Lower lobe of right lung (tissue), 2 donors: ENCODE measurements around the gene LYPD5. TPM values are rescaled to one million over a fixed set of nuclear protein-coding genes. Genes with fewer than 3 reads are reported as not detected.
"Not testable (repeated sequence)": the region's sequence is repeated elsewhere in the genome, so short reads cannot be mapped to it uniquely, and the experiment has no call there.

Experiments used
- ATAC-seq, 2 donors: fragments of 200-7000 bp; cut with Tn5 transposase; one replicate each; pipeline ENCODE4 v1.9.1; 2020 to 2022; ENCODE audit warnings: mild to moderate bottlenecking in 2 of 2, moderate library complexity in 2 of 2
- DNase-seq: peaks from one replicate; pipeline ENCODE4 v3.0.0-alpha.2; 2020
- H3K27ac ChIP-seq: fragments of 200-600 bp; one replicate; pipeline ENCODE4 v1.8.0; 2022
- H3K27me3 ChIP-seq: fragments of 200-600 bp; one replicate; pipeline ENCODE4 v1.8.0; 2022; ENCODE audit warnings: low read depth
- H3K36me3 ChIP-seq: fragments of 200-600 bp; one replicate; pipeline ENCODE4 v1.8.0; 2022; ENCODE audit warnings: mild to moderate bottlenecking
- H3K4me1 ChIP-seq: fragments of 200-600 bp; one replicate; pipeline ENCODE4 v1.8.0; 2022
- H3K4me3 ChIP-seq: fragments of 200-600 bp; one replicate; pipeline ENCODE4 v1.8.0; 2022; ENCODE audit warnings: mild to moderate bottlenecking
- H3K9me3 ChIP-seq: fragments of 200-600 bp; one replicate; pipeline ENCODE4 v1.8.0; 2022
- intact Hi-C: fragments of 100-400 bp; cut with DNase I; formaldehyde crosslinking; loops from one replicate; pipeline ENCODE4 v1.11.0; 2022
- total RNA-seq: library from RNA; stranded (reverse); fragmentation: NEBNext Ultra II Directional; extraction: Animal tissue kit (Norgen Biotek cat#: 25700); gene quantifications from one replicate; pipeline ENCODE4 v1.2.1, GENCODE V29; 2021
- TF ChIP-seq, protein P1 (sequence below): fragments of 200-600 bp; IDR thresholded peaks from one replicate; pipeline ENCODE4 v1.8.0; 2022; ENCODE audit warnings: antibody characterized with exemption, mild to moderate bottlenecking
- donor health status: DM: no; HTN: yes; CAD: no; lungs with severe emphysema.

The LYPD5 gene
- total RNA-seq, 1 donor from 2014 or later, result 7.5 TPM

DNA sequence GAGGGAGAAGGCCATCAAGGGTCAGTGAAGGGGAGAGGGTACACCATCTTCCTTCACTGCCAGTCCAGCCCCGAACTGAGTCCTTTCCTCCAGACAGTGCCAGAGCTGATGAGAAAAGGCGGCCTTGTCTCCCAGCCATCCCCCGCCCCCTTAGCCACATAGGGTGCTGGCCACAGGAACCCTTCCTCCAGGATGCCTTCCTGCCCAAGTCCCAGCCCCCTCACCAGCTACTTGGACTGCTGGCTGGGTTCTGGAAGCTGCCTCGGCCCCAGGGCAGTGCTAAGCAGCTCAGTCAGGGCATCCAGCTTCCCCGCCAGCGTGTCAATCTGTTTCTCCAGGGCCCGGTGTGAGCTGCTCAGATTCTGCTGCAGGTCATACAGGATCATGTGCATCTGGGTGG, 34.9 kb downstream of the LYPD5 start:
- TF ChIP-seq, protein P1, sequence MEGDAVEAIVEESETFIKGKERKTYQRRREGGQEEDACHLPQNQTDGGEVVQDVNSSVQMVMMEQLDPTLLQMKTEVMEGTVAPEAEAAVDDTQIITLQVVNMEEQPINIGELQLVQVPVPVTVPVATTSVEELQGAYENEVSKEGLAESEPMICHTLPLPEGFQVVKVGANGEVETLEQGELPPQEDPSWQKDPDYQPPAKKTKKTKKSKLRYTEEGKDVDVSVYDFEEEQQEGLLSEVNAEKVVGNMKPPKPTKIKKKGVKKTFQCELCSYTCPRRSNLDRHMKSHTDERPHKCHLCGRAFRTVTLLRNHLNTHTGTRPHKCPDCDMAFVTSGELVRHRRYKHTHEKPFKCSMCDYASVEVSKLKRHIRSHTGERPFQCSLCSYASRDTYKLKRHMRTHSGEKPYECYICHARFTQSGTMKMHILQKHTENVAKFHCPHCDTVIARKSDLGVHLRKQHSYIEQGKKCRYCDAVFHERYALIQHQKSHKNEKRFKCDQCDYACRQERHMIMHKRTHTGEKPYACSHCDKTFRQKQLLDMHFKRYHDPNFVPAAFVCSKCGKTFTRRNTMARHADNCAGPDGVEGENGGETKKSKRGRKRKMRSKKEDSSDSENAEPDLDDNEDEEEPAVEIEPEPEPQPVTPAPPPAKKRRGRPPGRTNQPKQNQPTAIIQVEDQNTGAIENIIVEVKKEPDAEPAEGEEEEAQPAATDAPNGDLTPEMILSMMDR, result no peak
- H3K27ac ChIP-seq, result no peak overlapping the region
- ATAC-seq (no peak), DNase-seq (no peak)
- H3K27me3 ChIP-seq, result no peaks in the 10 kb centered on the region
- intact Hi-C loops, result no loop called here
- H3K9me3 ChIP-seq, result no peaks in the 10 kb centered on the region
- H3K36me3 ChIP-seq, result no peaks in the 10 kb centered on the region
- H3K4me3 ChIP-seq, result no peak overlapping the region
- H3K4me1 ChIP-seq, result peaks cover 36% of the 10 kb centered on the region

DNA sequence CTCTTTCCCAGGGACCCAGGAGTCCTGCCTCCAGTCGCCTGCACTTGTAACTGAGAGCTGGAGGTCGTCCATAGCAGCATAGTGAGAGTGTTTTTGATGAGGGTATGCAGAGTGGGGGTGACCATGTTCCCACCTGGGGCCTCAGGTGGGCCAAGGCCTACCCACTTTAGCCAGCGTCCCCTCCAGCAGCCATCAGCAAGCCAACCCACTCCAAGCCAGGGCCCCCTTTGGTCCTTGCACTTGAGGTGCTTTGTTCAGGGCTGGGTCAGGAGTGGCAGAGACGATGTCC, 35.5 kb downstream of the LYPD5 start:
- TF ChIP-seq, protein P1, result no peak
- Histone ChIP-seq H3K4me1 (peaks cover 36% of the 10 kb centered on the region), H3K9me3 (no peaks in the 10 kb centered on the region), H3K27ac (no peak overlapping the region), H3K27me3 (no peaks in the 10 kb centered on the region), H3K36me3 (no peaks in the 10 kb centered on the region), H3K4me3 (no peak overlapping the region)
- intact Hi-C loops, result no loop called here
- ATAC-seq (no peak), DNase-seq (no peak)

DNA sequence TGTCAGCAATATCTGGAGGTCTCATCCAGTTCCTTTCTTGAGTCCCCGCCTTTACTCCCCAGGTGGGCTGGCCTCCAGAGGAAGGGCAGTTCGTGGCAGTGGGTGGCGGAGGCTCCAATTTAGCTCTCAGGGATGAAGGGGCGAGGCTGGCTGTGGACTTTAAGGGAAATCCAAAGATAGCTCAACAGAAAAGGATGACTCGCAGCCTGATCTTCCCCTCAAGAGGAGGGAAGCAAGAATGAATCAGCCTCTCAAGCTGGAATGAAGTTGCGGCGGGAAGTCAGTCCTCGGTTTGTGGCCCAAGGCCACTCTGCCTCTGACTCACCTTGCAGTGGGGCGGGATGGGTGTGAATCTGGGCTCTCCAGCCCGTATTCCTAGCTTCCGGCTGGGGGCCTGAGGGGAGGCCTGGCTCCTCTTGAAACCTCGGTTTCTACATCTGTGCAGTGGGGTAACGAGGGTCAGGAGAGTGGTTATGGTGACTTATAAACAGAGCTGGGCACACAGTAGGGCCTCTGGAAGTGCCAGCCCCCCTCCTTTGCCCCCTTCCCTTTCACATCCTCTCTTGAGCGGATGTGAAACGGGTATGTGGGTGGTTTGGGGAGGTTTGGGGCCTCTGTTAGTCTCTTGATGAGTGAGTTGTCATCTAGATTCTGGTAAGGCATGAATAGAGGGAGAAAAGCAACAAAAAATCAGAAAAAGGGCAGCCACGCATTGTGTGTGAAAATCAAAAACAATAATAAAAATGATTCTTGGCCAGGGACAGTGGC, 37.0 kb downstream of the LYPD5 start:
- H3K9me3 ChIP-seq, result no peaks in the 10 kb centered on the region
- H3K27ac ChIP-seq, result peak overlapping the region; percentile 58
- H3K27me3 ChIP-seq, result no peaks in the 10 kb centered on the region
- no peak overlapping the region for H3K4me3 ChIP-seq
- TF ChIP-seq, protein P1, result no peak
- H3K36me3 ChIP-seq, result no peaks in the 10 kb centered on the region
- DNase-seq (no peak), ATAC-seq (peak; percentile 62 to 66)
- H3K4me1 ChIP-seq, result peaks cover 36% of the 10 kb centered on the region
- intact Hi-C loops, result no loop called here

DNA sequence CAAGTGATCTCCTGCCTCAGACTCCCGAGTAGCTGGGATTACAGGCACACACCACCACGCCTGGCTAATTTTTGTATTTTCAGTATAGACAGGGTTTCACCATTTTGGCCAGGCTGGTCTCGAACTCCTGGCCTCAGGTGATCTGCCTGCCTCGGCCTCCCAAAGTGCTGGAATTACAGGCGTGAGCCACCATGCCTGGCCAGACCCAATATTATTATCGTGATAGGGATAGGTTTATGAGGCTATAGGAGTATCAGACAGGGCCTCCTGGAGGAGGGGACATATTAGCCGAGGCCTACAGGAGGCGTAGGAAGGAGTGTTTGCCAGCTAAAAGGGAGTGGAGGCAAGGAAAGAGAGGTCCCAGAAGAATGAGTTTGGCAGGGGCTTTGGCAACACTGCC, 37.6 kb downstream of the LYPD5 start:
- H3K4me3 ChIP-seq, H3K9me3 ChIP-seq, DNase-seq, ATAC-seq, H3K27me3 ChIP-seq, H3K36me3 ChIP-seq, intact Hi-C loops: not testable (repeated sequence)
- peak overlapping the region; percentile 58 for H3K27ac ChIP-seq
- peaks cover 36% of the 10 kb centered on the region for H3K4me1 ChIP-seq

- Histone ChIP-seq H3K9me3 (no peaks in the 10 kb centered on the region), H3K4me1 (peaks cover 40% of the 10 kb centered on the region), H3K4me3 (no peak overlapping the region), H3K27ac (no peak overlapping the region), H3K27me3 (no peaks in the 10 kb centered on the region), H3K36me3 (no peaks in the 10 kb centered on the region)
- intact Hi-C loops, result no loop called here
- DNase-seq, result no peak
- TF ChIP-seq, protein P1, result no peak
- no peak for ATAC-seq
Measured at GRCh38 chr19:43763473-43763939, 38.7 kb downstream of the LYPD5 start.

GRCh38 chr19:43762814-43763213, 39.4 kb downstream of the LYPD5 start:
- Histone ChIP-seq H3K9me3 (no peaks in the 10 kb centered on the region), H3K27ac (no peak overlapping the region), H3K4me1 (peaks cover 40% of the 10 kb centered on the region), H3K27me3 (no peaks in the 10 kb centered on the region), H3K36me3 (no peaks in the 10 kb centered on the region), H3K4me3 (no peak overlapping the region)
- DNase-seq, result no peak
- no peak for ATAC-seq
- intact Hi-C loops, result no loop called here
- TF ChIP-seq, protein P1, result no peak
